Left ventricle myocardium inferior (tissue), 1 donor: Measurements from ENCODE around the gene THEM4. TPM values are rescaled to one million over a fixed set of nuclear protein-coding genes. Genes with fewer than 3 reads are reported as not detected.
A peak's percentile ranks its signal among the peaks of the same experiment; 100 is the strongest.
"Not testable (repeated sequence)": the region's sequence is repeated elsewhere in the genome, so short reads cannot be mapped to it uniquely, and the experiment has no call there.

Source experiments
- DNase-seq: peaks from one replicate; pipeline ENCODE4 v3.0.0-alpha.2; 2020
- H3K27ac ChIP-seq: fragments of 200-600 bp; replicated peaks from 2 replicates; pipeline ENCODE4 v1.8.0; 2021
- H3K27me3 ChIP-seq: fragments of 200-600 bp; 2 replicates; pipeline ENCODE4 v1.8.0; 2021; ENCODE audit warnings: low read depth
- H3K36me3 ChIP-seq: fragments of 200-600 bp; 2 replicates; pipeline ENCODE4 v1.8.0; 2021
- H3K4me1 ChIP-seq: fragments of 200-600 bp; 2 replicates; pipeline ENCODE4 v1.8.0; 2021
- H3K4me3 ChIP-seq: fragments of 200-600 bp; 2 replicates; pipeline ENCODE4 v1.8.0; 2021; ENCODE audit warnings: mild to moderate bottlenecking, moderate library complexity
- H3K9me3 ChIP-seq: fragments of 200-600 bp; replicated peaks from 2 replicates; pipeline ENCODE4 v1.8.0; 2021
- intact Hi-C: fragments of 100-400 bp; cut with micrococcal nuclease; formaldehyde crosslinking; loops from one replicate; pipeline ENCODE4 v1.11.0; 2022
- total RNA-seq: library from RNA; stranded (reverse); fragmentation: NEBNext Ultra II Directional; extraction: Animal tissue kit (Norgen Biotek cat#: 25700); gene quantifications from one replicate; pipeline ENCODE4 v1.2.1, GENCODE V29; 2021
- TF ChIP-seq, protein P1 (sequence below): fragments of 200-600 bp; IDR thresholded peaks from 2 replicates; pipeline ENCODE4 v1.8.0; 2021; ENCODE audit warnings: antibody characterized with exemption, mild to moderate bottlenecking, borderline replicate concordance
- donor health status: DM: no; HTN: yes; CAD: no; lungs with severe emphysema.

THEM4 gene
- total RNA-seq, 1 donor from 2014 or later = 15.8 TPM

DNA sequence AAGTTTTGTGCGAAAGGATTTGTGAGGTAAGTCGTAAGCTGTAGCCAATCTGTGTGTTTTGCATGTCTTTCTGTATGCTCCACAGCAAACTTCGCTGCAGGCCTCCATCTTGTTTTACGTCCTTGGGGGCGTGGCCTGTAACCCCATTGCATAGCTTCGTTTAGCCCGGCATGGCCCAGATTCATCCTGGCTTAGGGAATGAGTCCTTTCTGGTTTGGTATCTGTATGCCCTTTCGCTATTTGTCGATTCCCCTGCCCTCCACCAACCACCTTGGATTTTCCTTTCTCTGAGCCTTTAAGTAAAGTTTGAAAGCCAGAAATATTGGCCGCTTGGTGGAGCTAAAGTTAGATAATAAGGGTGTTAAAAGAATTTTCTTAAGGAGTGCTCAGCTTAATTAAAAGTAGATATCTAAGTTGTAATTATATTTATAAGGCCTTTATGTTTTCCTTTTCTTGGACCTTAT lies 1.1 kb downstream of the THEM4 start:
- Histone ChIP-seq H3K27me3 (no peaks in the 10 kb centered on the region), H3K27ac (peak overlapping the region; percentile 89), H3K4me1 (peaks cover 43% of the 10 kb centered on the region), H3K9me3 (peaks cover 19% of the 10 kb centered on the region), H3K36me3 (peaks cover 9% of the 10 kb centered on the region), H3K4me3 (peak overlapping the region; percentile 75)
- TF ChIP-seq, protein P1, sequence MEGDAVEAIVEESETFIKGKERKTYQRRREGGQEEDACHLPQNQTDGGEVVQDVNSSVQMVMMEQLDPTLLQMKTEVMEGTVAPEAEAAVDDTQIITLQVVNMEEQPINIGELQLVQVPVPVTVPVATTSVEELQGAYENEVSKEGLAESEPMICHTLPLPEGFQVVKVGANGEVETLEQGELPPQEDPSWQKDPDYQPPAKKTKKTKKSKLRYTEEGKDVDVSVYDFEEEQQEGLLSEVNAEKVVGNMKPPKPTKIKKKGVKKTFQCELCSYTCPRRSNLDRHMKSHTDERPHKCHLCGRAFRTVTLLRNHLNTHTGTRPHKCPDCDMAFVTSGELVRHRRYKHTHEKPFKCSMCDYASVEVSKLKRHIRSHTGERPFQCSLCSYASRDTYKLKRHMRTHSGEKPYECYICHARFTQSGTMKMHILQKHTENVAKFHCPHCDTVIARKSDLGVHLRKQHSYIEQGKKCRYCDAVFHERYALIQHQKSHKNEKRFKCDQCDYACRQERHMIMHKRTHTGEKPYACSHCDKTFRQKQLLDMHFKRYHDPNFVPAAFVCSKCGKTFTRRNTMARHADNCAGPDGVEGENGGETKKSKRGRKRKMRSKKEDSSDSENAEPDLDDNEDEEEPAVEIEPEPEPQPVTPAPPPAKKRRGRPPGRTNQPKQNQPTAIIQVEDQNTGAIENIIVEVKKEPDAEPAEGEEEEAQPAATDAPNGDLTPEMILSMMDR = no peak
- no peak for DNase-seq
- intact Hi-C loops = no loop called here

DNA sequence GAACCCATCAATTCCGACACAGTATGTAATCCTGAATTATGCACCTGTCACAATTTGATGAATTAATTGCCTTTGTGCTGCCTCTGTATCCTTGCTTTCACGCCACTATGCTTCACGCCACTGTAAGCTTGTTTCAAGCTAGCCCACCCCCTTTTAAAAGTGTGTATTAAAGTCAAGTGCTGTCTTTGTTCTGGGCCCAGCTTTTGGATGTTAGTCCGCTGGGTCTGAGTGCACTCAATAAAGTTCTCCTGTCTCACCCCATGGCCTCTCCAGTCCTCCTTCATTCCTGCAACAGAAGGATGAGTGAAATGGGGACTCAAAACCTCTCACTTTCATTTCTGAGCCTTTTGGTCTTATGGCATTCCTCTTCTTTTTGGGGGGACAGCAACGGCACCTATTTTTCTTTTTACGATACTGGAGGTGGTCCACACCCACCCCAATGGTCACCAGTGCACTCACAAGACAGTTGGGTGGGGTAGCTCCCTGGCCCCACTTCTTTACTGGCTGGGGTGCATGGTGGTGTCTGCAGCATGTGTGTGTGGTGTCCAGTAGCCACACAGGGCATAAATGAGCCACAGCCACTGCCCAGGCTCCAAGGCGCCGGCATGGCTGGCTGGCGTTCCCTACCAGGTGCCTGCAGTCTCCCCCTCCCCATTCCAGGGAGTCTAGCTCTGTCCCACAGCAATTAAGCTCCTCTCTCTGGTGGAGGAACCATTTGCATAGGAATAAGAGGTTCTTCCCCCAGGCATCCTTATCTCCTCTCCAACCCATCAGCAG lies 1.8 kb downstream of the THEM4 start:
- Histone ChIP-seq H3K27ac (no peak overlapping the region), H3K9me3 (peaks cover 13% of the 10 kb centered on the region), H3K4me1 (peaks cover 43% of the 10 kb centered on the region), H3K4me3 (no peak overlapping the region), H3K36me3 (peaks cover 9% of the 10 kb centered on the region), H3K27me3 (no peaks in the 10 kb centered on the region)
- intact Hi-C loops = no loop called here
- DNase-seq = no peak
- TF ChIP-seq, protein P1 = no peak

DNA sequence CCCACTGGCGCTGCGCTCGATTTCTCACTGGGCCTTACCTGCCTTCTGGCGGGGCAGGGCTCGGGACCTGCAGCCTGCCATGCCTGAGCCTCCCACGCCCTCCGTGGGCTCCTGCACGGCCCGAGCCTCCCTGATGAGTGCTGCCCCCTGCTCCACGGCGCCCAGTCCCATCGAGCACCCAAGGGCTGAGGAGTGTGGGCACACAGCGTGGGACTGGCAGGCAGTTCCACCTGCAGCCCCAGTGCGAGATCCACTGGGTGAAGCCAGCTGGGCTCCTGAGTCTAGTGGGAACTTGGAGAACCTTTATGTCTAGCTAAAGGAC lies 3.0 kb downstream of the THEM4 start:
- not testable (repeated sequence) for H3K27ac ChIP-seq
- H3K4me1 ChIP-seq = peaks cover 43% of the 10 kb centered on the region

DNA sequence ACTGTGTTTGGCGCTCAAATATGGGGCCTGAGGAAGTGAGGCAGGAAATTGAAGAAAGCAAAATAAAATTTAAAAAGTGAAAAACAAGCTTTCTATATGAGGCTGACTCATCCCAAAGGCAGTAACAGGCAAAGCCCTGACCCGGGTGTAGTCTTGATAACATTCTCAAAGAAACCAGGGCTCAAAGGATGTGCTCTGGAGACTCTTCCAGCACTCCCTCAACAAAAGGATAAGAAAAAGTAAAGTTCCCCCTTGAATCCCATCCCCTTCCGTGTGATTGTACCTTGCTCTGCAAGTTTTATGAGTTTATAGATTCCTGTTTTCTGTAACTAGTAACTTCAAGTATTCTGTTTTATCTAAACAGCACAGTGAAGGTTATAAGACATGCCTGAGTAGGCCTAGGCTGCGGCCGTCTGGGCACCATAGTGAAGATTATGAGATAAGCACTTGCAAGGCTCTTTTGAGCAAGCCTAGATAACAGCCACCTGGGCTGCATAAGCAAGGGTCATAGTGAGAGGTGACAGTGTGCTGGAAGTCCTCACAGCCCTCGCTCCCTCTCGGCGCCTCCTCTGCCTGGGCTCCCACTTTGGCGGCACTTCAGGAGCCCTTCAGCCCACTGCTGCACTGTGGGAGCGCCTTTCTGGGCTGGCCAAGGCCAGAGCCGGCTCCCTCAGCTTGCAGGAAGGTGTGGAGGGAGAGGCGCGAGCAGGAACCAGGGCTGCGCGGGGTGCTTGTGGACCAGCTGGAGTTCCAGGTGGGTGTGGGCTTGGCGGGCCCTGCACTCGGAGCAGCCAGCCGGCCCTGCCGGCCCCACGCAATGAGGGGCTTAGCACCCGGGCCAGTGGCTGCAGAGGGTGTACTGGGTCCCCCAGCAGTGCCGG lies 3.6 kb downstream of the THEM4 start:
- DNase-seq, H3K27ac ChIP-seq, H3K27me3 ChIP-seq, intact Hi-C loops, H3K4me3 ChIP-seq: not testable (repeated sequence)
- H3K9me3 ChIP-seq = peaks cover 26% of the 10 kb centered on the region
- peaks cover 43% of the 10 kb centered on the region for H3K4me1 ChIP-seq
- peaks cover 14% of the 10 kb centered on the region for H3K36me3 ChIP-seq

More for the DNA sequence above, 3.0 kb downstream of the THEM4 start:
- H3K27me3 ChIP-seq, H3K4me3 ChIP-seq, intact Hi-C loops, DNase-seq, H3K36me3 ChIP-seq: not testable (repeated sequence)
- H3K9me3 ChIP-seq = peaks cover 20% of the 10 kb centered on the region

DNA sequence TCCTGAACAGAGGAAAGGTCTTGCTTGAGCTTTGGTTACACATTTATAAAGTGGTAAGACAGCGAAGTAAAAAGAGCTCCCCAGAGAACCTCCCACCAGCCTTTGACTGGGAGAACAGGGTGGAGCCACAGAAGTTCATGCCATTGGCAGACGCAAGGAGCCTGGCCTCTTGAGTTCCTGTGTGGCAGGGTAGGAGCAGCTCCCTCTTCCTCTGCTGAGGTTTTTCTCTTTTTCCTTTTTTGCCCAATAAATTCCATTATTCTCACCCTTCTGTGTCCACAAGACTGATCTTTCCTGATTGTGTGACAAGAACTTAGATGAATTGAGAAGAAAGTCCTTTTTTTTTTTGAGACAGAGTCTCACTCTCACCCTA lies 4.3 kb downstream of the THEM4 start:
- Histone ChIP-seq H3K9me3 (peaks cover 32% of the 10 kb centered on the region), H3K27ac (no peak overlapping the region), H3K4me1 (peaks cover 39% of the 10 kb centered on the region), H3K36me3 (peaks cover 15% of the 10 kb centered on the region), H3K27me3 (no peaks in the 10 kb centered on the region), H3K4me3 (no peak overlapping the region)
- TF ChIP-seq, protein P1 = no peak
- intact Hi-C loops = no loop called here
- no peak for DNase-seq

DNA sequence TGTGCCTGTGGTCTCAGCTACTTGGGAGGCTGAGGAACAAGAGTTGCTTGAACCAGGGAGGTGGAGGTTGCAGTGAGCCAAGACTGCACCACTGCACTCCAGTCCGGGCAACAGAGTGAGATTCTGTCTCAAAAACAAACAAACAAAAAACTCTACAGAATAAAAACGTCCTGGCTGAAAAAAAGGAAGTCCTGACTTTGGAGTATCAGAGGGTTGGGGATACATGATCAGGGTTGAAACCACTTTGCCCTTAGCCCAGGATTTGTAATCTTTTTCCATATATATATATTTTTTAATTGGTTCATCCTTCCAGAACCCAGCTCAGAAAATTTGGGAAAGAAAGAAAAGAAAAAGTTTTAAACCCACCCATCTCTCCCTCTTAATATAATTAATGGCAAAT lies 6.5 kb downstream of the THEM4 start:
- TF ChIP-seq, protein P1 = no peak
- Histone ChIP-seq H3K4me3 (no peak overlapping the region), H3K27me3 (no peaks in the 10 kb centered on the region), H3K4me1 (peaks cover 30% of the 10 kb centered on the region), H3K36me3 (peaks cover 14% of the 10 kb centered on the region), H3K9me3 (peaks cover 36% of the 10 kb centered on the region), H3K27ac (no peak overlapping the region)
- no peak for DNase-seq
- intact Hi-C loops = no loop called here

DNA sequence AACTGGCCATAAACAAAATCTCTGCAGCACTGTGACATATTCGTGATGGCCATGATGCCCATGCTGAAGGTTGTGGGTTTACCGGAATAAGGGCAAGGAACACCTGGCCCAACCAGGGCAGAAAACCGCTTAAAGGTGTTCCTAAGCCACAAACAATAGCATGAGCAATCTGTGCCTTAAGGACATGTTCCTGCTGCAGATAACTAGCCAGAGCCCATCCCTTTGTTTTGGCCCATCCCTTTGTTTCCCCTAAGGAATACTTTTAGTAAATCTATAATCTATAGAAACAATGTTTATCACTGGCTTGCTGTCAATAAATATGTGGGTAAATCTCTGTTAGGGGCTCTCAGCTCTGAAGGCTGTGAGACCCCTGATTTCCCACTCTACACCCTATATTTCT lies 8.5 kb downstream of the THEM4 start:
- Histone ChIP-seq H3K4me1 (peaks cover 29% of the 10 kb centered on the region), H3K9me3 (peaks cover 27% of the 10 kb centered on the region)
- DNase-seq, H3K27me3 ChIP-seq, H3K36me3 ChIP-seq, intact Hi-C loops, H3K27ac ChIP-seq, H3K4me3 ChIP-seq: not testable (repeated sequence)
